Heart left ventricle (tissue), 16 donors: ENCODE data around the gene PRDM5. TPM values are rescaled to one million over a fixed set of nuclear protein-coding genes. Genes with fewer than 3 reads are reported as not detected.
A peak's percentile ranks its signal among the peaks of the same experiment; 100 is the strongest.

Experiments
- ATAC-seq, 4 donors: fragments of 200-7000 bp; cut with Tn5 transposase; one replicate each; pipeline ENCODE4 v1.9.1; 2020 to 2022; ENCODE audit warnings: moderate library complexity in 4 of 4, mild to moderate bottlenecking in 3 of 4, moderate number of reproducible peaks in 1 of 4
- DNase-seq, 5 donors: peaks; one replicate each; pipeline ENCODE4 v3.0.0-alpha.2; 2020
- H3K27ac ChIP-seq, 12 donors: fragments of 200-600 bp; sonication (generic) in 4 of 12; one replicate each; pipeline versions ENCODE4 v1.5.0 to v1.8.0; 2016 to 2022; ENCODE audit warnings: mild to moderate bottlenecking in 2 of 12
- H3K27me3 ChIP-seq, 9 donors: fragments of 200-600 bp; sonication (generic) in 2 of 9; one replicate each; pipeline versions ENCODE4 v1.5.1 to v1.8.0; 2016 to 2022; ENCODE audit warnings: mild to moderate bottlenecking in 3 of 9
- H3K36me3 ChIP-seq, 9 donors: fragments of 200-600 bp; sonication (generic) in 2 of 9; one replicate each; pipeline versions ENCODE4 v1.5.0 to v1.8.0; 2018 to 2022; ENCODE audit warnings: mild to moderate bottlenecking in 2 of 9
- H3K4me1 ChIP-seq, 12 donors: fragments of 200-600 bp; sonication (generic) in 4 of 12; one replicate each; pipeline versions ENCODE4 v1.5.0 to v1.8.0; 2016 to 2022; ENCODE audit warnings: mild to moderate bottlenecking in 3 of 12
- H3K4me3 ChIP-seq, 12 donors: fragments of 200-600 bp; sonication (generic) in 4 of 12; one replicate each; pipeline versions ENCODE4 v1.5.0 to v1.8.0; 2017 to 2022; ENCODE audit warnings: mild to moderate bottlenecking in 9 of 12, moderate library complexity in 4 of 12
- H3K9me3 ChIP-seq, 12 donors: fragments of 200-600 bp; sonication (generic) in 4 of 12; one replicate each; pipeline versions ENCODE4 v1.5.0 to v1.8.0; 2016 to 2022; ENCODE audit warnings: mild to moderate bottlenecking in 1 of 12
- POLR2A ChIP-seq, 2 donors: fragments of 450-650 bp; IDR thresholded peaks; one replicate each; pipeline ENCODE4 v1.6.1; 2017; ENCODE audit warnings: antibody characterized with exemption in 2 of 2, mild to moderate bottlenecking in 2 of 2, moderate library complexity in 2 of 2
- WGBS, 4 donors: extraction: QIAGEN DNeasy Blood & Tissue Kit in 2 of 4; methylation state at CpG; one replicate each; pipeline versions ENCODE4 v1.1.5 to v1.1.7; 2013 to 2018; 5-methylcytosine and 5-hydroxymethylcytosine counted together
- intact Hi-C, 10 donors: fragments of 100-400 bp; cut with DNase I; formaldehyde crosslinking; loops; one replicate each; pipeline versions ENCODE4 v1.11.1 to v1.14.2; 2022
- polyA plus RNA-seq, 2 donors: library from polyadenylated mRNA; stranded (reverse); fragments of 200-250 nt; gene quantifications; one replicate each; pipeline ENCODE4 v1.2.3, GENCODE V29; 2013
- total RNA-seq, 9 donors: library from RNA; depleted of rRNA in 2 of 9; stranded (reverse); fragments of >200 nt in 2 of 9; fragmentation: NEBNext Ultra II Directional in 3 of 9; extraction: Animal tissue kit (Norgen Biotek cat#: 25700) in 3 of 9; gene quantifications; one replicate each; pipeline versions ENCODE4 v1.1.0 to v1.2.4, GENCODE V29; 2016 to 2023
- TF ChIP-seq, protein P1 (sequence below), 12 donors: fragments of 200-600 bp; sonication (generic) in 4 of 12; IDR thresholded peaks; one replicate each; pipeline versions ENCODE4 v1.5.0 to v1.8.0; 2018 to 2022; ENCODE audit warnings: antibody characterized with exemption in 12 of 12, mild to moderate bottlenecking in 5 of 12
- donor health status: ischemic (EF 13 %, LVEDD 7.1; RV severe dilation, severe dysfunction).
- donor health status: healthy with polysubstance abuse.
- donor health status: DM: no; HTN: yes; CAD: no.
- donor health status: DM: no; HTN: no; CAD: no.
- donor health status: ischemic (EF 25% LVEDD 6.9; RV normal size, moderate dysfunction).
- donor health status: ischemic (EF 25% LVEDD 5.7; RV mildly dilated, moderate dysfunction).
- donor health status: healthy.
- donor health status: DM: yes; HTN: yes; CAD: no.
- donor health status: ischemic (EF 35%, LVEDD 5.7; RV mildly dilated, moderate dysfunction).
- donor health status: nonischemic (EF 11% LVEDD 7.7; RV severe dilation, severe dysfunction).
- donor health status: DM: yes; HTN: yes; CAD: no.
- donor health status: PGD.
- donor health status: ischemic (EF 29% LVEDD 5.4; RV normal size, mild dysfunction).
- donor health status: nonischemic (EF 23%, LVEDD 6.1; RV moderate dilation, normal function).

The PRDM5 gene
- total and polyA plus RNA-seq, 11 donors, result 2.0 to 19.7 (median 9.1) TPM

DNA sequence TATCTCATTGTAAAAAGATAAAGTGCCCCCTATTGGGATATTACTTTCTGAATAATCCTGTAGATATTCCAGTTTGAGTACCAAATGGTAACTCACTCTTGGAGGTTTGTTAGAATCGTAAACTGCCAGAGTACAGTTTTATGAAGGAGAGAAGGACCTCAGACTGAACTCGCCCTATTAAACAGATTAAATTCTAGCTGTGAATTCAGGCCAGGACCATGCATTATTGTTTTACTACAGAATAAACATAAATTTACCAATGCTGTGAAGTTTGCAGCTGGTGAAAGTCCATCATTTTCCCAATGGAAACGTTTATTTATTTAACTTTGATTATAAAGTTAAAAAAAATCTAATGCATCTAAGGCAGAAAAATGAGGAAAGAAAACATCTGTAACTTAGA, 20.2 kb upstream of the PRDM5 start:
- Histone ChIP-seq H3K4me1 (no peaks in the 10 kb centered on the region), H3K4me3 (no peak overlapping the region), H3K27me3 (no peaks in the 10 kb centered on the region), H3K9me3 (peaks cover 0 to 9% (median 0%) of the 10 kb centered on the region in 12 donors), H3K36me3 (no peaks in the 10 kb centered on the region), H3K27ac (no peak overlapping the region)
- TF ChIP-seq POLR2A (IDR thresholded peaks at IDR 0.05), result no peak
- TF ChIP-seq, protein P1, sequence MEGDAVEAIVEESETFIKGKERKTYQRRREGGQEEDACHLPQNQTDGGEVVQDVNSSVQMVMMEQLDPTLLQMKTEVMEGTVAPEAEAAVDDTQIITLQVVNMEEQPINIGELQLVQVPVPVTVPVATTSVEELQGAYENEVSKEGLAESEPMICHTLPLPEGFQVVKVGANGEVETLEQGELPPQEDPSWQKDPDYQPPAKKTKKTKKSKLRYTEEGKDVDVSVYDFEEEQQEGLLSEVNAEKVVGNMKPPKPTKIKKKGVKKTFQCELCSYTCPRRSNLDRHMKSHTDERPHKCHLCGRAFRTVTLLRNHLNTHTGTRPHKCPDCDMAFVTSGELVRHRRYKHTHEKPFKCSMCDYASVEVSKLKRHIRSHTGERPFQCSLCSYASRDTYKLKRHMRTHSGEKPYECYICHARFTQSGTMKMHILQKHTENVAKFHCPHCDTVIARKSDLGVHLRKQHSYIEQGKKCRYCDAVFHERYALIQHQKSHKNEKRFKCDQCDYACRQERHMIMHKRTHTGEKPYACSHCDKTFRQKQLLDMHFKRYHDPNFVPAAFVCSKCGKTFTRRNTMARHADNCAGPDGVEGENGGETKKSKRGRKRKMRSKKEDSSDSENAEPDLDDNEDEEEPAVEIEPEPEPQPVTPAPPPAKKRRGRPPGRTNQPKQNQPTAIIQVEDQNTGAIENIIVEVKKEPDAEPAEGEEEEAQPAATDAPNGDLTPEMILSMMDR (IDR thresholded peaks at IDR 0.05), result no peak
- ATAC-seq (no peak), DNase-seq (no peak)
- WGBS, 4 donors, result 68 to 81% (median 77%) methylated on average over 3 of the region's 3 CpGs
- intact Hi-C loops, result loop anchor here in 1 of 10 donors (5.0 kb wide), 1 partner anchor 785 kb away; no protein-coding TSS in a partner anchor

DNA sequence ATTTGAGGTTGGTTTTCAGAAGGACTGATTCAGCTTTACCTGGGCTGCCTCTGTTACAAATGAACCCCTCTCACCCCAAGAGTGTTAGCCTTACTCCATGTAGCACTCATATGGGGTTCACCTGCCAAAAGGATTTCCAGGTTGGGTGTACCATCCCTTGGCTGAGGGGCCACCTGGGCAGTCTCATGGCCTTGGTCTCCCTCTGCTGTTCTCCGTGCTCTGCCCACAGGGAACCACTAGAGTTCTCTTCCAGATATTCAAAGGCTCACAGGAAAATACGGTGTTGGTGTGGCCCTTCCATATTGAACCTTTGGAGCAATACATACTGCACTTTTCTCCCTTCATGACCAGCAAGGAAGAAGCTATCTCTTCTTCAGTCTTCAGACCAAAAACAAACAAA, 18.0 kb upstream of the PRDM5 start:
- Histone ChIP-seq H3K4me1 (no peaks in the 10 kb centered on the region), H3K36me3 (no peaks in the 10 kb centered on the region), H3K9me3 (peaks cover 0 to 3% (median 0%) of the 10 kb centered on the region in 12 donors), H3K4me3 (no peak overlapping the region), H3K27ac (no peak overlapping the region), H3K27me3 (no peaks in the 10 kb centered on the region)
- intact Hi-C loops, result loop anchor here in 1 of 10 donors (5.0 kb wide), 1 partner anchor 783 kb away; no protein-coding TSS in a partner anchor
- WGBS, 4 donors, result 73 to 91% (median 81%) methylated on average over 2 of the region's 2 CpGs
- ATAC-seq (peak in 2 of 4 donors; percentile 41 to 57), DNase-seq (no peak)
- TF ChIP-seq, protein P1 (IDR thresholded peaks at IDR 0.05), result peak in 9 of 12 donors; percentile 11 to 34 (median 20)
- no peak for TF ChIP-seq POLR2A (IDR thresholded peaks at IDR 0.05)

GRCh38 chr4:120939693-120940092, 17.2 kb upstream of the PRDM5 start:
- ATAC-seq, result no peak
- no peaks in the 10 kb centered on the region for H3K4me1 ChIP-seq
- DNase-seq, result no peak
- H3K9me3 ChIP-seq, result peaks cover 0 to 3% (median 0%) of the 10 kb centered on the region in 12 donors
- intact Hi-C loops, result loop anchor here in 2 of 10 donors (5.0 to 10.0 kb wide), 2 partner anchors 215 to 782 kb away; no protein-coding TSS in a partner anchor
- H3K27ac ChIP-seq, result no peak overlapping the region
- H3K4me3 ChIP-seq, result no peak overlapping the region
- H3K36me3 ChIP-seq, result no peaks in the 10 kb centered on the region
- TF ChIP-seq, protein P1 (IDR thresholded peaks at IDR 0.05), result no peak
- TF ChIP-seq POLR2A (IDR thresholded peaks at IDR 0.05), result no peak
- H3K27me3 ChIP-seq, result no peaks in the 10 kb centered on the region

- H3K4me1 ChIP-seq, result no peaks in the 10 kb centered on the region
- no peaks in the 10 kb centered on the region for H3K27me3 ChIP-seq
- TF ChIP-seq, protein P1 (IDR thresholded peaks at IDR 0.05), result no peak
- no peak for TF ChIP-seq POLR2A (IDR thresholded peaks at IDR 0.05)
- no peak overlapping the region for H3K27ac ChIP-seq
- ATAC-seq (no peak), DNase-seq (no peak)
- no peak overlapping the region for H3K4me3 ChIP-seq
- no peaks in the 10 kb centered on the region for H3K9me3 ChIP-seq
- WGBS, 4 donors, result 73 to 83% (median 76%) methylated on average over 1 of the region's 1 CpG
- H3K36me3 ChIP-seq, result no peaks in the 10 kb centered on the region
- intact Hi-C loops, result loop anchor here in 5 of 10 donors (10.0 kb wide), 3 partner anchors 145 to 215 kb away; partner anchors contain the start of gene NDNF (in 3 of the 5)
These were observed 7.3 kb upstream of the PRDM5 start for GRCh38 chr4:120929847-120930246.
